Activated CD8-positive, alpha-beta memory T cell treated with anti-CD3 and anti-CD28 coated beads, Interleukin-2, amount 50 U/mL, for 24 hours (primary cell): ENCODE data around the gene ENTPD2.

Experiments used
- DNase-seq: peaks from one replicate; pipeline ENCODE4 v3.0.0-alpha.2; 2020; ENCODE audit errors: extremely low read depth

ENTPD2 gene

GRCh38 chr9:137079401-137079787 lies 25.5 kb upstream of the ENTPD2 start:
- no peak for DNase-seq

- DNase-seq = no peak
Measured at GRCh38 chr9:137078701-137079400, 25.0 kb upstream of the ENTPD2 start.

GRCh38 chr9:137077758-137078693 lies 24.2 kb upstream of the ENTPD2 start:
- DNase-seq = no peak

GRCh38 chr9:137077010-137077747 lies 23.3 kb upstream of the ENTPD2 start, which contains the start of gene UAP1L1:
Gene UAP1L1, plus strand, starts transcription at chr9:137077517. Its CDS starts 16 bp downstream, at chr9:137077533.
- DNase-seq = no peak

GRCh38 chr9:137076636-137077009 lies 22.8 kb upstream of the ENTPD2 start:
- DNase-seq = no peak

GRCh38 chr9:137075275-137075775 lies 21.5 kb upstream of the ENTPD2 start:
- DNase-seq = no peak

GRCh38 chr9:137074657-137075274 lies 20.9 kb upstream of the ENTPD2 start:
- DNase-seq = no peak

- DNase-seq = no peak
Measured at GRCh38 chr9:137073992-137074399, 20.1 kb upstream of the ENTPD2 start.

- no peak for DNase-seq
Measured at GRCh38 chr9:137071282-137071681, 17.4 kb upstream of the ENTPD2 start.

- no peak for DNase-seq
Measured at GRCh38 chr9:137070906-137071275, 17.0 kb upstream of the ENTPD2 start.

- DNase-seq = peak; percentile 61
Measured at GRCh38 chr9:137070201-137070905, 16.5 kb upstream of the ENTPD2 start, which contains the start of gene SAPCD2. Gene SAPCD2, minus strand, starts transcription at chr9:137070557. Its CDS starts 97 bp downstream, at chr9:137070460.

- no peak for DNase-seq
Measured at GRCh38 chr9:137069508-137070091, 15.7 kb upstream of the ENTPD2 start.

- DNase-seq = no peak
Measured at GRCh38 chr9:137068539-137069507, 15.0 kb upstream of the ENTPD2 start.

- DNase-seq = peak; percentile 63
Measured at GRCh38 chr9:137067860-137068538, 14.1 kb upstream of the ENTPD2 start.

GRCh38 chr9:137066096-137066861 lies 12.4 kb upstream of the ENTPD2 start:
- no peak for DNase-seq

- no peak for DNase-seq
Measured at GRCh38 chr9:137065336-137065967, 11.6 kb upstream of the ENTPD2 start.

- DNase-seq = no peak
Measured at GRCh38 chr9:137064880-137065164, 11.0 kb upstream of the ENTPD2 start.
